Stimulated activated CD4-positive, alpha-beta T cell treated with anti-CD3 and anti-CD28 coated beads, Interleukin-1b, Interleukin-23, amount 100 ng/mL, for 1 hour (primary cell): Measurements from ENCODE around the gene MOB3A.

ENCODE experiments used
- DNase-seq, 2 donors: peaks; one replicate each; pipeline ENCODE4 v3.0.0-alpha.2; 2020; ENCODE audit warnings: low read depth in 2 of 2

Gene MOB3A

DNA sequence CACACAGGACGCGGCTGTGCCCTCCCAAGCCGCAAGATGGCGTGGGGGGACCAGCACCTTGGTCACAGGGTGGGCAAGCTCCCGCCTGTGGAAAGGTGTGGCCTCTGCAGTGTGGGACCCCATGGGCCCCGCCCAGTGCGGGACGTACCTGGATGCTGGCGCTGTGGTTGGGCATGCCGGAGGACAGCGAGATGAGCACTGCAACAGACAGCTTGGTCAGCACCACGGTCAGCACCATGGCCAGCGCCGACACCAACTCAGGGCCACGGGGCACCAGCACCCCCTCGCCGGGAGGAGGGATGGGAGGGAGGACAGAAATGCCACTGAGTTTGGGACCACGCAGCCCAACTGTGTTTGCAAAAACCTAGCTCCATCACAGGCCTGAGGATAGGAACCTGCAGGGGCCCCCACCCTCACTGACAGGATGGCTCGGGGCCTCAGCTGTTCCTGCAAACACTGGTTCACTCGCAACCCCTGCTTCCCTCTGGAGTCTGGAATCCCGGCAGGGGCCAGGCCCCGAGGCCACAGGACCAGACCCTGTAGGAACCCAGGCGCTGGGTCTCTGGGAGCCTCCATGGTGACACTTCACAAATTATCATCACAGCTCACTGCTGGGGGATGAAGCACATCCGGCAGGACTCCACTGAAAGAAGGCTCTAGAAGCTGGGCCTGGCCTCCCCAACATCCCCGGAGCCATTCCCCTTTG is 27.7 kb upstream of the MOB3A start:
- DNase-seq = no peak

GRCh38 chr19:2122982-2123381 is 26.9 kb upstream of the MOB3A start:
- no peak for DNase-seq

GRCh38 chr19:2122251-2122650 is 26.1 kb upstream of the MOB3A start:
- no peak for DNase-seq

DNA sequence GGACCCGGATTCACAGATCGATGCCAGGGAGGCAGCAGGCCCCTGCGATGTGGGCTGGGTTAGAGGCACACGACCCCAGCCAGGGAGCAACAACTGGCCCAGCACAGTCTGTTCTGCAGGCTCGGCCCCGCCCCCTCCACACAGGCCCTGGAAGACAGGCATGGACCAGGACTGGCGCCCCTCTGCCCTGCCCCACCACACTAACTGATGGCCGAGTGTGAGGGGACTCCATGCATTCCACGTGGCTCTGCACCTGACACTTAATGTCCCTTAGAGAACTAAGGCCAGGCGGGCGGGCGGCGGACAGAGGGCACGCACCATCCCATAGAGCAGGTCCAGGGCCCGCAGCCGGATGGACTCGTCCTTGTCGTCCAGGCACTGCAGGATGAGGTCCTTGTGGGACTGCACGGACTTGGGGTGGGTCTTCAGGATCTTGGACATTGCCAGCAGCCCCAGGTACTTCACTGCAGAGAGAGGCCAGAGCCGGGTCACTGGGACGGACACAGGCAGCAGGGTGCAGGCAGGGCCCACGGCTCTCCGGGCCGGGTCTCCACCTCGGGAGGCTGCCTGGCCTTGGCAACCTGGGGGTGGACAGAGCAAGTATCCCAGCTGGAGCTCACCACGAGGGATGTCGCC is 25.4 kb upstream of the MOB3A start:
- no peak for DNase-seq

DNA sequence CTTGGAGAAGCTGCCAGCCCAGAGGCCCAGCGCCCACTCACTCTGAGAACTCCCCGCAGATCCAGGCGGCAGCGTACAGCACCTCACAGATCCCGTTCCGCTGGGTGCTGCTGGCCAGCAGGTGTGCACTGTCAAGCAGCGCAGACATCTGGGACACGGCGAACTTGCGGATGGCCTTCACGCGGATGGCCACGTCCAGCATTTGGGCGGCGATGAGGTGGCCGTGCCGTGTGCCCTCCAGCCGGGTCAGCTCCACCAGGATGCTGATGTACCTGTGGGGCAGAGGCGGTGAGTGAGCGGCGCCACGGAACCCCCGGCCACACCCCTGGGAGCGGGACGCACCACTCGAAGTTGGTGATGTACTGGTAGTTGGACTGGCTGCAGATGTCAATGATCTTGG is 24.7 kb upstream of the MOB3A start:
- no peak for DNase-seq

- DNase-seq = no peak
These were observed 24.0 kb upstream of the MOB3A start for GRCh38 chr19:2119921-2120785.

- DNase-seq = no peak
These were observed 22.3 kb upstream of the MOB3A start for GRCh38 chr19:2118438-2118837.

GRCh38 chr19:2117215-2117960 is 21.3 kb upstream of the MOB3A start:
- no peak for DNase-seq

DNA sequence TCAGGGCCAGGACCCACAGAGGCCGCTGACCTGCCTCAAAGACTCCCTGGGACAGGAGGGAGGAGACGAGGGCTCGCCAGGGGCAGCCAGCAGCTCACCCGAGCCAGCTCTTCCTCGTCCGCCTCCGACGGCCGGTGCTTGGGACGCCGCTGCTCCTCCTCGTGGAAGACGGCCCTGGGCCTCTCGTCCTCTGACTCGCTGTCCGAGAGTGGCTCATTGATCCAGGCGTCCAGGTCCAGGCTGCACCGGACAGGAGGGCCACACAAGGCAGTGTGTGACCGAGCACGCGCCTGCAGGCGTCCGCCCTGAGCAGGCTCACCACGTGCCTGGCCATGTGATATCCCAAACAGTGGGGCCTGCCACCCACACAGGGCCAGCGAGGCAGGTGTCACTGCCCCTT is 20.4 kb upstream of the MOB3A start:
- no peak for DNase-seq

DNA sequence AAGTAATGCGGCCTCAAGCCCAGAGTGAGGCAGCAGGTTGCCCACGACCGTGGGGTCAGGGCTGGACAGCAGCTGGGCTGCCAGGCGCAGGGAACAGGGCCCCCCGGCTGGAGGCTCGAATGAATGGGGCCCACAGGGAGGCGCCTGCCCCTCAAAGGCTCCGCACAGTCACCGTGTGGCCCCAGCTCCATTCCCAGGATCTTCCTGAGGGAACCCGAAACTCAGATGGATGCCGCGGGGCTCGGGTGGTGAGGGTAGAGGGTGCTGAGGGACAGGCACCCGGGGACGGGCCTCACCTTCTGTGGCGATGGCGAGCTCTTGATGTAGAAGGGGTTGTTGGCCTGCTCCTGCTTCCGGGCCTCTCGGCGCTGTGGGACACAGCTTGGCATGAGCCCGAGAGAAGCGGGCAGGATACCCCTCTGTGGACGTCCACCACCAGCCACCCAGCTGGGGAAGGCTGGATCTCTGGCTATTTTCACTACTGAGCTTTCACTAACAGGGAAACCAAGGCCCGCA is 19.8 kb upstream of the MOB3A start:
- DNase-seq = no peak

- DNase-seq = no peak
These were observed 19.2 kb upstream of the MOB3A start for GRCh38 chr19:2115324-2115723.

DNA sequence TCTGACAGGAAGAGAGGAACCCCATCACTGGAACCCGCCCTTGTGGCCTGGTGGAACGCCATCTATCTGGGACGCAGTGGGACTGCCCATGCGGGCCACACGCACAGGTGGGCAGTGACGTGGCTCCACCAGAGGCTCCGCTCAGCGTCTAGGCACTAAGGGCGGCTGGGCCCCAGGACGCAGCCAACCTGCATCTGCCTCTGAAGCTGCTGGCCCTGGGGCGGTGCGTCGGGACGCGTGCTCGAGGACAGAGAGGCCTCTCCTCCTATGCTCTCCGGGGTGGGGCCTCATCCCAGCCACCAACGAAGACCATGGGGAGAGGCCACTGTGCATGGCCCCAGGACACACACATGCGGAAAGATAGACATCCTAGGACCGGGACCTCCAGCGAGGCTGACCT is 18.7 kb upstream of the MOB3A start:
- DNase-seq = no peak

DNA sequence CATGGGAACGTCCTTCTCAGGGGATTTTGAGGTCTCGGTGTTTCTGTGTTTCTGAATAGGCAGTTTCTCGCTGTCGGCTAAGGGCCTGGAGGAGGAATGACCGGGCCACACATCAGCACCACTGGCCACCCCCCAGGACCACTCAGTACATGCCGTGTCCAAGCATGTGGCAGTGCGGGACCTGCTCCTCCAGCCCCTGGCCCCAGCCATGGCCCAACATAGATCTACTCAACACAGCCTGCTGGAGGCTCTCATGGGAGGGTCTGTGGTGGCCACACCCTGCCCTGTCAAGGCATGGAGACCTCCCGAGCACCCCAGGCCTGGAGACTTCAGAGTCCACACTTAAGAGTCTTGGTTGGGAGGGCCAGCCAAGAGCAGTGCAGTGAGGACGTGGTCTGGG is 18.1 kb upstream of the MOB3A start:
- DNase-seq = no peak

DNA sequence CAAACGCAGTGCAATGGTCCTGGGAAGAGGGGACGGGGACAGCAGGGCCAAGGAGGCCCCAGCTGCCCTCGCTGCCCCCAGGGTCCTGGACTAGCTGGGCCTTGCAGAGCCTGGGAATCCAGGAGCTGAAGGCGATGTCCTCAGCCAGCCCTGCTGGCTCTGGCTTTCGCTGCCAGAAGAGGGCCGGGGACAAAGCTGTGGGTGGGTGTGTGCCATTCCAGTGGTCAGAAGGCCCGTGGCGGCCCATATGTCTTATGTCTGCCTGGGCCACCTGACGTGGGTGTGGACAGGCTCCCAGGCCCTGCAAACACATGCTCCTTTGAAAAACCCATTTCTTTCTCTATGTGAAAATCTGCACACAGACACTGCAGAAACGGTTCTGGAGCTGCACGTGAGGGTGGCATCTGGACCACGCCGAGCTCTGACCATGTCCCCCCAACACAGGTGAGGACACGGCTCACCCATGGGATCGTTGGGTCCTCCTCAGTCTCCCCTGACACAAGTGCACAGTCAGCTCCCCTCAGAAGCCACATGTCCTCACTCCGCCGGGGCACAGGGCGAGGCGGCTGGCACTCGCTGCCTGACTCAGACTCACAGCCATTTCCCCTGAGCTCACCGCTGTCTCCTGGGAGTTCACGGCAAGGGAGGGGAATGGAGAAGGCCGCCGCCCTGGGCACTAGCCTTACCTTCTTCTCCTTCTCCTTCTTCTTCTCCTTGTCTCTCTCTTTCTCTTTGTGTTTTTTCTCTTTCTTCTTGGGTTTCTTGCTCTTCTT is 17.5 kb upstream of the MOB3A start:
- no peak for DNase-seq

GRCh38 chr19:2112516-2113320 is 16.6 kb upstream of the MOB3A start:
- DNase-seq = no peak

DNA sequence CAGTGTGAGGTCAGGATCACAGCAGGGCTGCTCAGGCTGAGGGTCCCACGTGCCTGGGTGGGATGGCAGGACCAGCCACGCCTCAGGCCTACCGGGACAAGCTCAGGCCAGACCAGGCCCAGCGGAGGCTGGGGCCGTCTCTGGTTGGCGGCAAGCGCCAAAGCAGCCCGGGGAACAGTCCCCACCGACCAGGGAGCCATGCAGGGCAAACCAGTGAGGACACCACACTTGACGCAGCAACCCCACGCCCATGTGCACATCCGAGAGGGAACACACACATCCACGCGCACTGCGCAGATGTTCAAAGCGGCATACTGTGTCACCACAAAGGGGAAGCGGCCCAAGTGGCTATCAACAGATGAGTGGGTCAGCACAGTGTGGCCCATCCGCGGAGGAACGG is 15.8 kb upstream of the MOB3A start:
- DNase-seq = no peak

GRCh38 chr19:2111425-2111824 is 15.3 kb upstream of the MOB3A start:
- DNase-seq = no peak

DNA sequence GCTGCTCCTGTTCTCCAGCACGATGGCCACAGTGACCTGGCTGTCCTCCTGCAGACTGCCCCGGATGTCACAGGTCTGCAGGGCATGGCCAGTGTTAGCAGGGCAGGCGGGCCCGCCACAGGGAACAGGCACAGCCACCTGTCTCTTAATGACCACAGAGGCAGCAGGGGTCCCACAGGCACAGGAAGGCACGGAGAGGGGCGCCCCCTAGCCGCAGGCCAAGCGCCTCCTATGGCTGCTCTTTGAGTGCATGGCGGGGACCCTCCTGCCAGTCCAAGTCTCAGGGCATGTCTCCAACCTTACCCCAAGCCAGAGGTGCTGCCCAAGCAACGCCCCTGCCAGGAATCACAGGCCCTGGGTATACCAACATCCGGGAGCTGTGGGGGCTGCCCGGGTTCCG is 14.7 kb upstream of the MOB3A start:
- DNase-seq = no peak

- no peak for DNase-seq
These were observed 13.1 kb upstream of the MOB3A start for GRCh38 chr19:2109046-2109864.
